H4 (cell line): ENCODE results near the gene RAB29. TPM values are rescaled to one million over a fixed set of nuclear protein-coding genes. Genes with fewer than 3 reads are reported as not detected.
"Not testable (repeated sequence)": the region's sequence is repeated elsewhere in the genome, so short reads cannot be mapped to it uniquely, and the experiment has no call there.

Source experiments
- DNase-seq: peaks from one replicate; pipeline ENCODE4 v3.0.0-alpha.2; 2015; ENCODE audit warnings: low spot score
- total RNA-seq: library from RNA; depleted of rRNA; stranded (reverse); fragments of >200 nt; shearing (Covaris generic); gene quantifications from 2 replicates; pipeline ENCODE4 v1.2.3, GENCODE V29; 2014; rRNA removed

Gene RAB29
- total RNA-seq, 1 experiment from 2014 or later, result 15.5 TPM

GRCh38 chr1:205725514-205725913, 49.8 kb downstream of the RAB29 start:
- DNase-seq, result no peak

GRCh38 chr1:205720740-205721139, 54.5 kb downstream of the RAB29 start:
- not testable (repeated sequence) for DNase-seq

GRCh38 chr1:205719762-205720161, 55.5 kb downstream of the RAB29 start:
- no peak for DNase-seq

- DNase-seq, result no peak
These were observed 56.3 kb downstream of the RAB29 start for GRCh38 chr1:205719015-205719414.

Other genes with a start within 250 kb of the RAB29 start
- 8.6 and 12.8 TPM in 2 replicates for gene ELK4, start 143.5 kb downstream of the RAB29 start, total RNA-seq
- gene SLC45A3, start 95.0 kb downstream of the RAB29 start, total RNA-seq, result 4.3 and 7.1 TPM in 2 replicates
- 179 and 195 TPM in 2 replicates for gene NUCKS1, start 25.3 kb downstream of the RAB29 start, total RNA-seq
- gene SLC41A1, start 37.7 kb upstream of the RAB29 start, total RNA-seq, result 8.2 and 15.7 TPM in 2 replicates
- gene PM20D1, start 74.7 kb upstream of the RAB29 start, total RNA-seq, result not detected in 2 replicates
- gene SLC26A9, start 168.0 kb upstream of the RAB29 start, total RNA-seq, result not detected in 2 replicates
- gene RAB7B, start 227.9 kb upstream of the RAB29 start, total RNA-seq, result 1.9 and 3.8 TPM in 2 replicates
- gene CTSE, start 248.4 kb upstream of the RAB29 start, total RNA-seq, result not detected in 2 replicates